Stomach (tissue), 9 donors: ENCODE data around the gene UBAC1. TPM values are rescaled to one million over a fixed set of nuclear protein-coding genes. Genes with fewer than 3 reads are reported as not detected.
"Not testable (repeated sequence)": the region's sequence is repeated elsewhere in the genome, so short reads cannot be mapped to it uniquely, and the experiment has no call there.

Experiments used
- DNase-seq, 2 donors: peaks; one replicate each; pipeline versions ENCODE4 v3.0.0 to v3.0.0-alpha.2; 2013 to 2019
- H3K27ac ChIP-seq, 5 donors: fragments of 200-600 bp in 4 of 5; sonication (generic) in 4 of 5; one replicate each; pipeline ENCODE4 v1.5.1; 2013 to 2019; ENCODE audit warnings: mild to moderate bottlenecking in 1 of 5, moderate library complexity in 1 of 5
- H3K27me3 ChIP-seq, 3 donors: fragments of 200-600 bp; sonication (generic); one replicate each; pipeline ENCODE4 v1.5.1; 2017 to 2019; ENCODE audit warnings: mixed run types in 1 of 3
- H3K36me3 ChIP-seq, 4 donors: fragments of 200-600 bp; sonication (generic); 1 replicate in 3 of 4; 2 replicates in 1 of 4; pipeline ENCODE4 v1.5.1; 2016 to 2019
- H3K4me1 ChIP-seq, 4 donors: fragments of 200-600 bp; sonication (generic); one replicate each; pipeline ENCODE4 v1.5.1; 2016 to 2019
- H3K4me3 ChIP-seq, 4 donors: fragments of 200-600 bp; sonication (generic) in 3 of 4; one replicate each; pipeline ENCODE4 v1.5.1; 2016 to 2019; ENCODE audit warnings: mild to moderate bottlenecking in 1 of 4
- H3K9me3 ChIP-seq, 4 donors: fragments of 200-600 bp; sonication (generic); one replicate each; pipeline ENCODE4 v1.5.1; 2016 to 2019
- CTCF ChIP-seq, 7 experiments: fragments of 450-650 bp in 4 of 7; fragments of 200-600 bp in 3 of 7; sonication (generic) in 3 of 7; IDR thresholded peaks; one replicate each; pipeline ENCODE4 v1.5.1; 2016 to 2019; ENCODE audit warnings: antibody characterized with exemption in 7 of 7, control low read depth in 2 of 7, mild to moderate bottlenecking in 1 of 7
- EP300 ChIP-seq: sonication (generic); formaldehyde crosslinking; IDR thresholded peaks from one replicate; pipeline ENCODE4 v1.6.1; 2017; ENCODE audit warnings: antibody characterized with exemption
- POLR2A ChIP-seq, 4 donors: fragments of 450-650 bp; IDR thresholded peaks; one replicate each; pipeline ENCODE4 v1.6.1; 2016; ENCODE audit warnings: antibody characterized with exemption in 4 of 4, control low read depth in 2 of 4, mild to moderate bottlenecking in 1 of 4, moderate library complexity in 1 of 4
- POLR2AphosphoS5 ChIP-seq, 3 donors: sonication (generic); formaldehyde crosslinking; IDR thresholded peaks; one replicate each; pipeline ENCODE4 v1.6.1; 2016; ENCODE audit warnings: antibody characterized with exemption in 3 of 3
- WGBS, 5 donors: extraction: QIAGEN DNeasy Blood & Tissue Kit in 3 of 5; methylation state at CpG; one replicate each; pipeline versions ENCODE4 v1.1.5 to v1.1.7; 2013 to 2018; 5-methylcytosine and 5-hydroxymethylcytosine counted together
- intact Hi-C: fragments of 100-400 bp; cut with DNase I; formaldehyde crosslinking; loops from one replicate; pipeline ENCODE4 v1.15.1; 2023; ENCODE audit warnings: low total_unique reads
- polyA plus RNA-seq, 3 donors: library from polyadenylated mRNA; stranded (reverse); fragments of 200-250 nt; gene quantifications; one replicate each; pipeline ENCODE4 v1.2.3, GENCODE V29; 2013
- total RNA-seq, 5 donors: library from RNA; depleted of rRNA; stranded (reverse); fragments of >200 nt; gene quantifications; one replicate each; pipeline versions ENCODE4 v1.1.0 to v1.2.3, GENCODE V29; 2014 to 2016
- donor health status: healthy with polysubstance abuse.
- donor health status: Bipolar disorder and iron deficiency.
- donor health status: healthy.

UBAC1 gene
- total and polyA plus RNA-seq, 8 donors = 22.6 to 70.1 (median 42.6) TPM

GRCh38 chr9:135952664-135953206 is 8.4 kb downstream of the UBAC1 start:
- Histone ChIP-seq H3K27me3 (no peaks in the 10 kb centered on the region), H3K27ac (no peak overlapping the region), H3K36me3 (peaks cover 47 to 77% (median 74%) of the 10 kb centered on the region in 4 donors), H3K4me1 (no peaks in the 10 kb centered on the region), H3K4me3 (no peak overlapping the region), H3K9me3 (no peaks in the 10 kb centered on the region)
- DNase-seq = no peak
- intact Hi-C loops = no loop called here
- WGBS, 5 donors = 90 to 94% (median 92%) methylated on average over 22 of the region's 22 CpGs
- TF ChIP-seq CTCF (IDR thresholded peaks at IDR 0.05) (no peak), EP300 (no peak), POLR2AphosphoS5 (IDR thresholded peaks at IDR 0.05) (no peak), POLR2A (IDR thresholded peaks at IDR 0.05) (no peak)

GRCh38 chr9:135951889-135952663 is 9.1 kb downstream of the UBAC1 start:
- 59 to 84% (median 67%) methylated on average over 18 of the region's 18 CpGs for WGBS, 5 donors
- H3K9me3 ChIP-seq = no peaks in the 10 kb centered on the region
- DNase-seq = peak; percentile 35 to 77
- TF ChIP-seq CTCF (IDR thresholded peaks at IDR 0.05) (no peak), POLR2A (IDR thresholded peaks at IDR 0.05) (no peak), POLR2AphosphoS5 (IDR thresholded peaks at IDR 0.05) (no peak), EP300 (no peak)
- no peaks in the 10 kb centered on the region for H3K27me3 ChIP-seq
- intact Hi-C loops = no loop called here
- peaks cover 54 to 83% (median 80%) of the 10 kb centered on the region in 4 donors for H3K36me3 ChIP-seq
- peak overlapping the region in 2 of 5 donors; percentile 18 to 58 for H3K27ac ChIP-seq
- H3K4me1 ChIP-seq = no peaks in the 10 kb centered on the region
- no peak overlapping the region for H3K4me3 ChIP-seq

GRCh38 chr9:135951310-135951709 is 9.9 kb downstream of the UBAC1 start:
- H3K36me3 ChIP-seq = peaks cover 62 to 91% (median 88%) of the 10 kb centered on the region in 4 donors

GRCh38 chr9:135950841-135951240 is 10.3 kb downstream of the UBAC1 start:
- 93 to 98% (median 98%) methylated on average over 4 of the region's 4 CpGs for WGBS, 5 donors
- DNase-seq, H3K4me1 ChIP-seq, H3K27ac ChIP-seq, H3K4me3 ChIP-seq, H3K9me3 ChIP-seq, H3K27me3 ChIP-seq, intact Hi-C loops: not testable (repeated sequence)
- H3K36me3 ChIP-seq = peaks cover 66 to 93% (median 92%) of the 10 kb centered on the region in 4 donors

More at GRCh38 chr9:135951310-135951709, 9.9 kb downstream of the UBAC1 start:
- H3K9me3 ChIP-seq, H3K4me1 ChIP-seq, H3K27me3 ChIP-seq, DNase-seq, intact Hi-C loops, H3K4me3 ChIP-seq: not testable (repeated sequence)
- H3K27ac ChIP-seq = peak overlapping the region in 2 of 5 donors; percentile 18 to 58
- WGBS, 5 donors = 90 to 97% (median 94%) methylated on average over 8 of the region's 8 CpGs

GRCh38 chr9:135950135-135950682 is 11.0 kb downstream of the UBAC1 start:
- H3K36me3 ChIP-seq = peaks cover 73 to 100% (median 98%) of the 10 kb centered on the region in 4 donors
- H3K4me3 ChIP-seq = no peak overlapping the region
- intact Hi-C loops = no loop called here
- no peaks in the 10 kb centered on the region for H3K4me1 ChIP-seq
- no peak overlapping the region for H3K27ac ChIP-seq
- no peaks in the 10 kb centered on the region for H3K27me3 ChIP-seq
- no peak for DNase-seq
- WGBS, 5 donors = 89 to 96% (median 91%) methylated on average over 12 of the region's 12 CpGs
- TF ChIP-seq POLR2AphosphoS5 (IDR thresholded peaks at IDR 0.05) = no peak
- TF ChIP-seq CTCF (IDR thresholded peaks at IDR 0.05) = no peak
- no peak for TF ChIP-seq POLR2A (IDR thresholded peaks at IDR 0.05)
- TF ChIP-seq EP300 = no peak
- H3K9me3 ChIP-seq = no peaks in the 10 kb centered on the region
